K562 (cell line): ENCODE measurements around the gene KMT2C. TPM values are rescaled to one million over a fixed set of nuclear protein-coding genes. Genes with fewer than 3 reads are reported as not detected.

ENCODE experiments used
- ARID2 ChIP-seq: fragments of 450-650 bp; IDR thresholded peaks from 2 replicates; pipeline ENCODE4 v1.6.1; 2017; ENCODE audit warnings: antibody characterized with exemption, mild to moderate bottlenecking
- E2F8 ChIP-seq: fragments of 450-650 bp; IDR thresholded peaks from 2 replicates; pipeline ENCODE4 v1.7.1; 2018; ENCODE audit warnings: mild to moderate bottlenecking, low read depth; ENCODE audit not compliant: partially characterized antibody
- EP400 ChIP-seq: fragments of 450-650 bp; IDR thresholded peaks from 2 replicates; pipeline ENCODE4 v1.6.1; 2017; ENCODE audit warnings: antibody characterized with exemption, mild to moderate bottlenecking, moderate library complexity
- HDAC8 ChIP-seq: fragments of 450-650 bp; IDR thresholded peaks from 2 replicates; pipeline ENCODE4 v1.6.1; 2016; ENCODE audit warnings: mild to moderate bottlenecking, missing genetic modification characterization, moderate library complexity, missing compliant biosample characterization
- KLF13 ChIP-seq: fragments of 450-650 bp; IDR thresholded peaks from 2 replicates; pipeline ENCODE4 v1.6.1; 2016; ENCODE audit warnings: missing genetic modification characterization, low read depth, mild to moderate bottlenecking, missing compliant biosample characterization, moderate library complexity, borderline replicate concordance
- MCM5 ChIP-seq: fragments of 450-650 bp; IDR thresholded peaks from 2 replicates; pipeline ENCODE4 v1.6.1; 2016; ENCODE audit warnings: low read depth
- NCOA1 ChIP-seq: fragments of 450-650 bp; IDR thresholded peaks from 2 replicates; pipeline ENCODE4 v1.6.1; 2016; ENCODE audit warnings: low read depth
- NCOA6 ChIP-seq: fragments of 450-650 bp; IDR thresholded peaks from 2 replicates; pipeline ENCODE4 v1.6.1; 2017; ENCODE audit warnings: mild to moderate bottlenecking
- NFE2L1 ChIP-seq: fragments of 450-650 bp; IDR thresholded peaks from 2 replicates; pipeline ENCODE4 v1.6.1; 2016; ENCODE audit warnings: missing genetic modification characterization, low read depth, mild to moderate bottlenecking, missing compliant biosample characterization, moderate library complexity, borderline replicate concordance
- NR0B1 ChIP-seq: fragments of 450-650 bp; IDR thresholded peaks from one replicate; pipeline ENCODE4 v1.6.1; 2018; ENCODE audit warnings: mild to moderate bottlenecking, moderate library complexity; ENCODE audit not compliant: partially characterized antibody
- OTX1 ChIP-seq: fragments of 450-650 bp; formaldehyde crosslinking; IDR thresholded peaks from 2 replicates; pipeline ENCODE4 v1.4.0; 2022; ENCODE audit warnings: mild to moderate bottlenecking
- PML ChIP-seq: IDR thresholded peaks from 2 replicates; pipeline ENCODE4 v1.6.1; 2012; ENCODE audit warnings: low read length, inconsistent platforms
- PREB ChIP-seq: sonication (generic); formaldehyde crosslinking; IDR thresholded peaks from 2 replicates; pipeline ENCODE4 v1.8.1; 2023; ENCODE audit warnings: mild to moderate bottlenecking, missing genetic modification reagents
- SPI1 ChIP-seq: IDR thresholded peaks from 2 replicates; pipeline ENCODE4 v1.6.1; 2011; ENCODE audit warnings: low read depth, low read length, control low read depth, borderline replicate concordance
- THRB ChIP-seq: fragments of 450-650 bp; formaldehyde crosslinking; conservative IDR thresholded peaks from 2 replicates; pipeline ENCODE4 v1.4.0; 2022; ENCODE audit warnings: mild to moderate bottlenecking, missing genetic modification characterization
- USF1 ChIP-seq: sonication (generic); formaldehyde crosslinking; IDR thresholded peaks from 2 replicates; pipeline ENCODE4 v1.9.0; 2022; ENCODE audit warnings: mild to moderate bottlenecking, missing genetic modification reagents
- ZKSCAN1 ChIP-seq: fragments of 150-350 bp; IDR thresholded peaks from 2 replicates; pipeline ENCODE4 v1.6.1; 2016; ENCODE audit warnings: low read depth, low read length
- ZNF146 ChIP-seq: IDR thresholded peaks from one replicate; pipeline ENCODE4 v1.6.1; 2018; ENCODE audit warnings: missing compliant biosample characterization; ENCODE audit not compliant: unreplicated experiment
- ZNF586 ChIP-seq: fragments of 450-650 bp; formaldehyde crosslinking; conservative IDR thresholded peaks from 2 replicates; pipeline ENCODE4 v1.4.0; 2020; ENCODE audit warnings: mild to moderate bottlenecking, moderate library complexity
- ZNF764 ChIP-seq: fragments of 250-450 bp; sonication (Bioruptor Pico); IDR thresholded peaks from 2 replicates; pipeline ENCODE4 v1.4.0; 2020; ENCODE audit warnings: low read depth, mild to moderate bottlenecking, moderate library complexity
- ZSCAN32 ChIP-seq: fragments of 450-650 bp; formaldehyde crosslinking; IDR thresholded peaks from 2 replicates; pipeline ENCODE4 v1.4.0; 2020; ENCODE audit warnings: mild to moderate bottlenecking, moderate library complexity
- polyA plus RNA-seq, 8 experiments: library from polyadenylated mRNA; depleted of rRNA in 4 of 8; stranded (reverse) in 5 of 8; unstranded in 3 of 8; fragments of >200 nt; fragmentation: Nextera tagmentation in 2 of 8; fragmentation: Illumina TruSeq in 1 of 8; extraction: Ambion mirVana in 2 of 8; extraction: Trizol in 1 of 8; gene quantifications; 2 replicates each; pipeline versions ENCODE4 v1.2.1 to v1.2.3, GENCODE V29; 2011 to 2014; ENCODE audit warnings: inconsistent platforms in 1 of 8, missing spikeins in 1 of 8
- total RNA-seq, 7 experiments: library from RNA; depleted of rRNA in 6 of 7; stranded (reverse); fragments of >200 nt in 6 of 7; fragmentation: Illumina TruSeq in 2 of 7; extraction: Trizol in 2 of 7; gene quantifications; 2 replicates each; pipeline versions ENCODE4 v1.2.1 to v1.2.3, GENCODE V29; 2011 to 2021; ENCODE audit warnings: low replicate concordance in 1 of 7

KMT2C gene
- total and polyA plus RNA-seq, 9 of the 15 experiments (the other 6 are each of a cell fraction or from before 2014, with no cell fraction given), result 4.9 to 67.8 (median 27.1) TPM

GRCh38 chr7:152462995-152463708 lies 27.3 kb upstream of the KMT2C start (continued):
- TF ChIP-seq E2F8 (peak; percentile 15), ZKSCAN1 (no peak; the same call in 1 of the 2 replicates), SPI1 (no peak), HDAC8 (tag) (no peak), EP400 (no peak; the same call in 1 of the 2 replicates), NCOA1 (peak; percentile 69), ARID2 (0 out of 2 replicates have a peak, but pooled peaks have one; percentile 61), KLF13 (no peak), MCM5 (no peak), NCOA6 (no peak), OTX1 (peak; percentile 97), ZNF586 (CRISPR knock-in tag) (no peak), NFE2L1 (tag) (no peak), PREB (CRISPR knock-in tag) (no peak), ZNF764 (CRISPR knock-in tag) (peak; percentile 48; the same call in 1 of the 2 replicates), USF1 (CRISPR knock-in tag) (no peak), ZNF146 (CRISPR knock-in tag) (no peak), NR0B1 (no peak), ZSCAN32 (CRISPR knock-in tag) (0 out of 2 replicates have a peak, but pooled peaks have one; percentile 55), PML (0 out of 2 replicates have a peak, but pooled peaks have one; percentile 24), THRB (CRISPR knock-in tag) (peak; percentile 91)
